ENCODE data around the gene SH2B2.
"Not testable (repeated sequence)": the region's sequence is repeated elsewhere in the genome, so short reads cannot be mapped to it uniquely, and the experiment has no call there.

The SH2B2 gene

DNA sequence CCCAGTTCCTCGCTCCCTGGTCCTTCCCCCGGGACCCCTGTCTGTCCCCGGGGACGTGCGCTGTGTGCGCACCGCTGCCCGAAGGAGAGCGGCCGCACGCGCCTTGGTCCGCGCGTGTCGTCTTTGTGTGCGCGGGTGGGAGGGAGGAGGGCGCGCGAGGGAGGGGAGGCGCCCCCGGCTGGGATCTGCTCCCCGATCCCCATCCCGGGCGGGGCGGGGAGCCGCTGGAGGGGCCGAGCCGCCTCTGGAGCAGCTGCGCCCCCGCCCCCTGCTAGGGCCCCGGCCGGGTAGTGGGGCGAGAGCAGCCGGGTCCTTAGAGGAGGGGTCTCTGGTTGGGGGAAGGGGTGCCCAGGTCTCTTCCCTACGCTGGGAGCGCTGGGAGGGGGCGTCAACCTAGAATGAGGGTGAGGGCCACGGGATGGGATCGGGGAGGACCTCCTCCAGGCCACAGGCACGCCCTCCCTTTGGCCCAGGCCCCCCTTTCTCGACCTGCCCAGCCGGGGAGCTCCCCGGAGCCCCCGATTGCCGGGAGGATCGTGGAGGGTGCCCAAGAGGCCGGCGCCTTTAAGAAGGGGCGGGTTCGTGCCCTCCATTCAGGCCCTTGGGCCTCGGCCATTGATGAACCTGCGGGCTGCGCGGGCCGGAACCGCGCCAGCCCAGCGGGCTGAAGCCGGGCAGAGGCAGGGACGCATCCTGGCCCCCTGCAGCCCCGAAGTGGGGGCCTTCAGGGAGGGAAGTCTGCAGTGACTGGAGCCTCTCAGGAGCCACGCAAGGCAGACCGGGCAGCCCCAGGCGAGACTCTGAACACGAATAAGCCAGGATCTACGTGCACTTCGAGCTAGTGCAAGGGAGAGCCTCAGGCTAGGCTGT lies 678 bp downstream of the SH2B2 start:
- DNase-seq = no peak

DNA sequence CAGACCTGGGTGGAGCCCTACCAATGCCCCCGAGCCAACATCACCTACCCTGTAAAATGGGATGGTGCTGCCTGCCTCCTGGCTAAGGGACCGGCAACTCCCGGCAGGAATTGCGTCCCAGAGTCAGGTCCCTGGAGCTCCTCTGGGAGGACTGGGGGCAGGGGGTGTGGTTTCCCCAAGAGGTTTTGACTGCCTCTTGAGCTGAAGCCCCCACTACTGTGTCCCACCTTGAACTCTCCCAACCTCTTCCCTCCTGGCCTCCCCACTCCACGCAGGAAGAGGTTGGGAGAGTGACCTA lies 1.3 kb downstream of the SH2B2 start:
- DNase-seq = no peak

DNA sequence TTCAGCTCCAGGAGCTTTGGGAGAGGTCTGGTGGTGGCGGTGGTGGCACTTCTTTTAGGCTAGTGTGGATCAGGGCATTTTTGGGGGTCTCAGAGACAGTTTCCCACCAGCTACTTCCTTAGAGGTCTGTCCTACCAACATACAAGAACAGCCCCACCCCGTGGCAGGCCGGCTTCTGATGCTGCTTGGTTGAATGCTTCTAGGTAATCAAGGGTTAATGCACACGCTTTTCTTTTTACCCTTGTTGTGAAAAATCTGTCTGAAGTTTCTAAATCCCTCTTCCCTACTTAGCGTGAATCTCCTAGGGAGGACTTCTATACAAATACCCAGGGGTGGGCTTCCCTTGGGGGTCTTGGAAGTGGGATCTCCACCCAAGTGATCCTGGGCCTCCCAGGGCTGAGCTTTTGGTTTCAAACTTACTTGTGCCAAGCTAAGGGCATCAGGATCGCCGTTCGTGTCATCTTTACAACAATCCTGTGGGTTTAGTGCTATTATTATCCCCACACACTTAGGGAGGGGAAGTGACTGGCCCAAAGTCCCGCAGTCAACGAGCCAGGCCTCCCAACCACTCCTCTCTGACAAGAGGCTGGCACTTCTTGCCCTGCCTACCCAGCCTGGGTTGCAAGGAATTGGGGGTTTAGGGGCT lies 1.7 kb downstream of the SH2B2 start:
- no peak for DNase-seq

DNA sequence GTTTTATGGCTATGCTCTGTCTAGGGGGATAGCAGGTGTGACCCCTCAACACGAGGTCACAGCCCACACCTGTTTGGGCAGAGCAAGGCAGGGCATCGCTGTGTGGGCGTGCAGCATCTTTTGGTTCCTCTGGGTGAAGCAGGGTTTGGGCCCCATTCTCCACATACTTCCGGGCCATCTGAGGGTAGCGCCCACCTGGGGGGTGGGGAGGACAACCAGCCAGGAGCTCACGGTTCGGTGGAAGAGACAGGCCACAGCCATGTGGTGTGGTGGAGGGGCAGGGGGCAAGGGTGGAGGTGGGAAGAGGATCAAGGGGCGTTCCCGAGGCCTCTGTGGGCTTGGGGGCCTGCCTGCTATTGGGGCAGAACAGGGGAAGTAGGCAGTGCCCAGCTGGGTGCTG lies 2.4 kb downstream of the SH2B2 start:
- no peak for DNase-seq

DNA sequence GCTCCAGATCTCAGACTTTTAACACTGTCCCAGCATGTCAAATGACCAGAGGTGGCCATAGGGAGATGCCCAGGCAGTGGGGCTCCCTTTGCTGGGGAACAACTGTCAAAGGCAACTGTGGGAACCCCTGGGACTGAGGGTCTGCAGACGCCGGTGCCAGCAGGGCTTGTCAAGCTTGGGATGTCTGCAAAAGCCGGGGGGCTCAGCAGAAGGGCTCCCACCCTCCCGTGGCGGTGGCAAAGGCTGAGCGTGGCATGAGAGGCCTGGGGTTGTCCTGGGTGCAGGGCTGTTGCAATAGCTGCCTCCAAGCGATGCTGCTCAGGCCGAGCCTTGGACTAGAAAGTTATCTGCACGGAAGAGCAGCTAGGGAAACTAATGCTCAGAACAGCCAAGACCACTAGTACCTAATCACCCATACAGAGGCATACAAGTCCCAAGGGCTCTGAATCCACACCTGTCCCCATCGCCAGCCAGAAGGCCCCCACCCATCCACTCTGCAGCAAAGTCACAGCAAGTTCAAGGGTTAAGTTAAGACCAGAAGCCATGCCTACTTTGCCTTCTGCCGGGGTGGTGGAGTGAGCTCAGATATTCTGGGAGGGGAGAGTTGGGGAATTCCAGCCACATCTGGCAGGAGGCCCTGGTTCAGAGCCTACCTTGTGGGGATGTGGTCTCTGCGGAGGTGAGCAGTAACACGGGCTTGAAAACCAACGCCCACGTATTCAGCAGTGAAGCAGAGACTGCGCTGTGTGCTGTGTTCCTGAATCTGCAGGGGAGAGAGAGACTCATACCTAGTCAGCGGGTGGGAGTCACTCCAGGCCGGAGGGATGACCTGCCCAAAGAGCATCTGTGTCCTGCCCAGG lies 4.6 kb downstream of the SH2B2 start:
- peak; percentile 26 to 40 for DNase-seq

DNA sequence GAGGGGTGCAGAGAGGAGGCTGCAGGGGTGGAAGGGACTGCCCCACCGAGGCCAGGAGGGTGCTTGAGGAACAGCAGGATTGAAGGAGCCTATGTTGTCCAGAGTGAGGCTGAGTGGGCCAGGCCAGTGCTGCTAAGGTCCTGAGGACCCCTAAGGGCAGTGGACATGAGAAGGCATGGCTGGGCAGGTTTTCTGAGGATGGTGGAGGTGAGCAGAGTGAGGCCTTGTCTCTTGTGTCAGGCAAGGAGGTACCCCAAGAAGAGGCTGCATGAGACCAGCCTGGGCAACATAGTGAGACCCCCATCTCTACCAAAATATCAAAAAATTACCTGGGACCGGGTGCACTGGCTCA lies 5.2 kb downstream of the SH2B2 start:
- no peak for DNase-seq

DNA sequence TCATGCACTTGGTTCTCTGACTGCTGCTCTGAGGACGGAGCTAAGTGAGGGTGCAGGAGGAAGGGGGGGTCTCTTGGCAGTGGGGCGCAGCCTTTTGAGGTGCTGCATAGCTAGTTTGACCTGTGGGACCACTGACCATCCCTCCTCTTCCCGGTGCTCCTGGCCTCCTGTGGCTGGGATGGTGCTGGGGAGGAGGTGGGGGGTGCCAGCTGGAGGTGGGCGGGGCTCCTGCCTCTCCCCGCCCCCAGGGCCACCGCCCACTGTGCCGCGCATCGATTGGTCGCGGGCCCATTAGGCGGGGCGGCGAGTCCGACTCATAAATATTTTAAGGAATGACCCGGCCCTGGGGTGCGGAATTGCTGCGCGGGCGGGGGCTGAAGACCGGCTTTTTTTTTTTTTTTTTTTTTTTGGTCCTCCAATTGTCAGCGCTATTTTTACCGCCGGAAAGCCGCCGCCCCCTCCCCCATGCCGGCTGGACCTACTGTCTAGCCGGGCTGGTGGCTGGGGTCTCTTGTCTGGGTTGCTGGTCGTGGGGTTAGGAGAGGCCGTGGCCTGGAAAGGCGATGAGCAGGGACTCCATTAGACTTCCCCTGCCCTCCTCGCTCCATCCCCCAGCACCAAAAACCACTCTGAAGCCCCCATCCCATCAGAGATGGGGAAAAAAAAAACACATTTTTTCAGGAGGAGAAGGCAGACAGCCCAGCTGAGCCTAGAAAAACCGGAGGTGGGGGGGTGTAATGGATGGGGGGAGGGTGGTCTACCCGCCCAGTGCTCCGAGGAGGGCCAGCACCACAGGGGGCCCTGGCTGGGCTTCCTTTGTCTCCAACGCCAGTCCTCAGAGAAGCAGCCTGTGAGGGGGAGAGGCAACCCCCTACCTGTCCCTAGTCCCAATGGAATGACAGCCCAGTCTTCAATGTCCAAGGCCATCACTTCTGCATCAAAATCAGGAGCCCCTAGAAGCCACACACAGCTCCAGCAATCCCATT lies 6.4 kb downstream of the SH2B2 start:
- no peak for DNase-seq

DNA sequence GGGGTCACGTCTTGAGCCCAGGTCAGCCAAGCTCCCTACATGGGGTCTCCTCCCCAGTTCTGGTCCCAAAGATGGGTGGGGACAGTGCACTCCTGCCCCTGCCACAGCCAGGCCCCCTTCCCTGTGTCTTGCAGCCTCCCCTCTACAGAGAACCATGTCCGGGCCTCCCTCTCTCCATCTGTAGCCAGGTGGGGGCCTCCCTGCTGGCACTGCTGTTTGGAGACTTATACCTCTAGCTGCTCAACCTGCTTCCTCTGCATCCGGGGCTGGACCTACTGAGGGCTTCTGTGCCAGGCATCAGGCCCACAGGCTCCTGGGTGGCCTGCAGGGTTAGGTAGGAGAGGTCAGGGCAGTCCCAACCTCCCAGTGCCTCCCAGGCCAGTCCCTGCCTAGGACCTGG lies 7.9 kb downstream of the SH2B2 start:
- DNase-seq = no peak

DNA sequence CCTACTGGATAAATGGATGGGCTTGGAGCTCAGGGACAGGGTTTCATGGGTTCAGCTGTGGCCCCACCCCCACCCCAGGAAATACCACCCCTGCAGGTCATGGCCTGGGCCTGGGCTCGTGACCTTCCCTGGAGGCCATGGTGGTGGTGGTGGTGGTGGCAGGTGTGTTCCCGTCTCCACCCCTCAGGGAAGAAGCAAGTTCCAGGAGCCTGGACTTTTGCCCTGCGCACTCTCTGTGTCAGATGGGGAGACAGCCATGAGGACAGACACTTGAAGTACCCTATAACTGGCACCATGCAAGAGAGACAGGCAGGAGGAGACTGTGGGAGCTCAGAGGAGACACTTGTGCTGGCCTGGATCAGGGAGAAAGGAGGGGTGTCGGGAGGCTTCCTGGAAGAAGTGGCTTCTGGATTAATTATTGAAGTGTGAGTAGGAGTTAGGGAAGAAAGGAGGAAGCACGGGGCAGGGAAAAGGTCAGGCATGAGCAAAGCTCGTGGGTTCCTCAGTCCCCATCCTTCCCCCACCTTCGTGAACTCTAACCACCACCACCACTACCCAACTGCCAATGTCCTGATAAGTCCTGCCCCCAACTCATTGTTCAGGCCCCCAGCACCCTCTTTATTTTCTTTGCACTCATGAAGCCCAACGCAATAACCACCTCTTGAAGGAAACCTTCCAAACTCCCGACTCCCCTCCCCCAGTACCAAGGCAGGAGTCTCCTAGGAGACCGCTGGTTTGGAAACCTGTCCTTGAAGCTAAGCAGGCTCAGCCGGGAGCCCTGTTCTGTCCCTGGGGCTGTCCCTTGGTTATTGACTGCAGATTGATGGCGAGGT lies 8.9 kb downstream of the SH2B2 start:
- DNase-seq = no peak

DNA sequence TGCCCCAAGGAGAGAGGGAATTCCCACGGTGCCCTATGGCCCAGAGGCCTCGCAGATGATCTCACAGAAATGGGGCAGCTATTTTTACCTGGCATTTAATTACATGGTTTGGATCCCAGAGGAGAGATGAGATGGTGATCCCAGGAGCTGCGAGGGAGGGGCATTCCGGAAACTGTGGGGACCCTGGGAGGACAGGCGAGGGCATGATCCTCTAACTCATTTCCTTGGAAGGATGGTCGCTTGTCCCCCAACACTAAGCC lies 9.4 kb downstream of the SH2B2 start:
- no peak for DNase-seq

DNA sequence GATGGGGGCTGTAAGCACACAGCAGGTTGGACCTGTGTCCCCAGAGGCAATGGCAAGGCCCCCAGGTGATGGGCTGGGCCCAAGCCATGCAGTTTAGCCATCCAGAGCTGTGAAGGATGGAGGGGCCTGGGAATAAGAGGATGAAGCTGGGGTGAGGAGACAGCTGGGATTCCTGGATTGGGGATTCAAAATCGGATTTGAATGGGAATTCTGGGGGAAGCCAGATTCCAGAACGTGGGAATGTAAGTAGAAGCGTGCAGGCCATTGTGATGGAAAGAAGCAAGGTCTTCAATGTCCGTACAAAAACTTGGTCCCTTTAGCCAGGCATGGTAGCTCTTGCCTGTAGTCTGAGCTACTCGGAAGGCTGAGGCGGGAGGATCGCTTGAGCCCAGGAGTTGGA lies 9.8 kb downstream of the SH2B2 start:
- DNase-seq = no peak

DNA sequence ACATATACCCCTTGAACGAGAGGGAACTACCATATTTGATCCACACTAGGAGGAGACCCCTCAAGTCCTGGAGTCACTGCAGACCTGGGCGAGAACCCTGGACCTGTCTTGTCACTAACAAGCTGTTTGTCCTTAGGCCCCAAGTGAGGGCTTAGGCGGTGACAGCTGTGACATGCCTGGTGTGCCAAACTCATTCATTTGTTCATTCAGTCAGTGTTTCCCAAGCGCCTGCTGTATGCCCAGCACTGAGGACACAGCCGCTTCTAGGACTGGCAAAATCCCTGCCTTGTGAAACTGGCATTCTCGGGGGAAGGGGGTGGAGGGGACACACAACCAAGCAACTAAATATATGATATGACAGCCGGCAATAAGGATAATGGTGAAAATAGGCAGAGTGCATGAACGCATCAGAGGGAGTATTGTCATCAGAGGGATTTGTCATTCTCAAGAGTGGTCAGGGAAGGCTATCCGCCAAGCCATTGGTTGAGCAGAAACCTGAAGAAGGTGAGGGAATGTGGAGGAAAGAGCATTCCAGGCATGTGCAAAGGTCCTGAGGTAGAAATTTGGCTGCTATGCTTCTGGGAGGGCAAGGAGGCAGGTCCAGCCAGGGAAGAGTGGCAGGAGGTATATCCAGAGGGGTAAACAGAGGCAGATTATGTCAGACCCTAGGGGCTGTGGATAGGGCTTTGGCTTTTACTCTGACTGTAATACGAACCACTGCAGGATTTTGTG lies 11.0 kb downstream of the SH2B2 start:
- no peak for DNase-seq

DNA sequence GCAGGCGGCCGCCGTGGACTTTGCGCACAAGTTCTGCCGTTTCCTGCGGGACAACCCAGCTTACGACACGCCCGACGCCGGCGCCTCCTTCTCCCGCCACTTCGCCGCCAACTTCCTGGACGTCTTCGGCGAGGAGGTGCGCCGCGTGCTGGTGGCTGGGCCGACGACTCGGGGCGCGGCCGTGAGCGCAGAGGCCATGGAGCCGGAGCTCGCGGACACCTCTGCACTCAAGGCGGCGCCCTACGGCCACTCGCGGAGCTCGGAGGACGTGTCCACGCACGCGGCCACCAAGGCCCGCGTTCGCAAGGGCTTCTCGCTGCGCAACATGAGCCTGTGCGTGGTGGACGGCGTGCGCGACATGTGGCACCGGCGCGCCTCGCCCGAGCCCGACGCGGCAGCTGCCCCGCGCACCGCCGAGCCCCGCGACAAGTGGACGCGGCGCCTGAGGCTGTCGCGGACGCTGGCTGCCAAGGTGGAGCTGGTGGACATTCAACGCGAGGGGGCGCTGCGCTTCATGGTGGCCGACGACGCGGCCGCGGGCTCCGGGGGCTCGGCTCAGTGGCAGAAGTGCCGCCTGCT lies 14.1 kb downstream of the SH2B2 start:
- no peak for DNase-seq

DNA sequence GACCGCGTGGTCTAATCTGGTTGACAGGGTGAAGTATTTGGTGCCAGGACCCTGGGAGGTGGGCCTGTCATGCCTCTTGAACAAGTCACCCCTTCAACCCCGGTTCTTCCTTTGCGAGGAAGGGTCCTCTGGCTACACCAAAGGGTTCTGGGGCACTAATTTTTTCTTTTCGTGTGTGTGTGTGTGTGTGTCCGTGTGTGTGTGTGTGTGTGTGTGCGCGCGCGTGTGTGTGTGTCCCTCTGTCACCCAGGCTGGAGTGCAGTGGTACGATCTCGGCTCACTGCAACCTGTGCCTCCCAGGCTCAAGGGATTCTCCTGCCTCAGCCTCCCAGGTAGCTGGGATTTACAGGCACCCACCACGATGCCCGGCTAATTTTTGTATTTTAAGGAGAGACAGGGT lies 14.7 kb downstream of the SH2B2 start:
- not testable (repeated sequence) for DNase-seq

DNA sequence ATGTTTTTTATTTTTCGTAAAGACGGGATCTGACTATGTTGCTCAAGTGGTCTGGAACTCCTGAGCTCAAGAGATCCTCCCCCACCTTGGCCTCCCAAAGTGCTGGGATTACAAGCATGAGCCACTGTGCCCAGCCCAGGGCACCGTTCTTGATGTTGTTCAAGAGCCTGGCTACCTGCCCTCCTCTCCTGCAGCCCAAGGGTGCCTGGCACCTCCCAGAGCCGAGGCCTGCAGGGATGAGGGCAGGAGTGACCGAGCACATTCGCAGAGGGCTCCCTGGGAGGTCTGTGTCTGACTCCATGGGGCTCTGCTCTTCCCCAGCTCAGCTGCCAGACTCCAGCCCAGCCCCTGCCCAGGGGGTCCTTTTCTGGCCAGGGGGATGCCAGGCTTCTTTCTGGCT lies 15.4 kb downstream of the SH2B2 start:
- DNase-seq = no peak

DNA sequence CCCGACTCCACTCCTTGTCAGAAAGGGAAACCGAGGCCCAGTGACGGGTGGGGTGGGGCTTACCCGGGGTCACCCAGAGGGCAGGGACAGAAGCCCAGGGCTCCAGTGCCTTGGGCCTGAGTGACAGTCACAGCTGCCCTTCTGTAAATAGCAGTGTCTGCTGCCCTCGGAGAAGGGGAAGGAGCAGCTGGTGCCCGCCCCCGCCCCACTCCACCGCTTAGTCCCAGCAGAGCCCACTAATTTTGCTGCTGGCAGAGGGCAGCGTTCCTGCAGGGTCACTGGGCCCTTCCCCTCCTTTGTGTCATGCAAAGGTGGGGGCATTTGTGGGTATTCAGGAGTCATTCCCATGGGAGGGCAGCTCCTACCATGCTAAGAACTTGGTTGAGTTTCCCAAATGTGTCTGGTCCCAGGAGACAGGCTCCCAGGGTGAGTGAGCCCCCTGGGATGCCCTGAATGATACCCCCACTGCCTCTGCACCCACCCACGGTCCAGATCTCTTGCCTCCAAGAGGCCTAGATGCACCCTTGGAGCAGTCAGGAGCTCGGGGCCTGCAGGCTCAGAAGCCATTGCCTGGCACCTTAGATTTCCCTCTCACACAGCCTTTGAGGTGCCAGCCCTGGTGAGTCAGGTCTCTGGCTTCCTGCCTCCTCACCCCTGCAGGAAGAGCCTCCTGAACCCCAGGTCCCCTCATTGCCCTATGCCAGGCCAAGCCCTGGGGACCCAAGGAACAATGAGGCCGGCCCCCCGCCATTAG lies 17.2 kb downstream of the SH2B2 start:
- DNase-seq = no peak

DNA sequence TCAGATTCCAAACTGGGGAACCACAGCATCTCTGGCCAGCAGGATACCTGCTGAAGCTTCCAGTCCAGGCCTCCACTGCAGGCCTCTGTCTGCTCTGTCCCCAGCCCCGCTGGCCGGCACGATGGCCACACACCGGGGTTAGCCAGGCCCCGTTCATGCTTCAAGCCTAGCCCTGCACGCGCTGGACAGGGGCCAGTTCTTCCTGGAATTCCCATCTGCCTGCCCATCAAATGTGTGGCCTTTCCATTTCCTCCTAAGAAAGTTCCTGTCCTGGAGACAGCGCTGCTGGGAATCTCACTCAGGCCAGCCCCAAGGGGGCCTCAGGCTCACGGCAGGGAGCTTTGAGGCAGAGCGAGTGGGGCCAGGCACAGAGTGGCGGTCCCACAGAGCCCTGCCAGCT lies 18.0 kb downstream of the SH2B2 start:
- DNase-seq = no peak

DNA sequence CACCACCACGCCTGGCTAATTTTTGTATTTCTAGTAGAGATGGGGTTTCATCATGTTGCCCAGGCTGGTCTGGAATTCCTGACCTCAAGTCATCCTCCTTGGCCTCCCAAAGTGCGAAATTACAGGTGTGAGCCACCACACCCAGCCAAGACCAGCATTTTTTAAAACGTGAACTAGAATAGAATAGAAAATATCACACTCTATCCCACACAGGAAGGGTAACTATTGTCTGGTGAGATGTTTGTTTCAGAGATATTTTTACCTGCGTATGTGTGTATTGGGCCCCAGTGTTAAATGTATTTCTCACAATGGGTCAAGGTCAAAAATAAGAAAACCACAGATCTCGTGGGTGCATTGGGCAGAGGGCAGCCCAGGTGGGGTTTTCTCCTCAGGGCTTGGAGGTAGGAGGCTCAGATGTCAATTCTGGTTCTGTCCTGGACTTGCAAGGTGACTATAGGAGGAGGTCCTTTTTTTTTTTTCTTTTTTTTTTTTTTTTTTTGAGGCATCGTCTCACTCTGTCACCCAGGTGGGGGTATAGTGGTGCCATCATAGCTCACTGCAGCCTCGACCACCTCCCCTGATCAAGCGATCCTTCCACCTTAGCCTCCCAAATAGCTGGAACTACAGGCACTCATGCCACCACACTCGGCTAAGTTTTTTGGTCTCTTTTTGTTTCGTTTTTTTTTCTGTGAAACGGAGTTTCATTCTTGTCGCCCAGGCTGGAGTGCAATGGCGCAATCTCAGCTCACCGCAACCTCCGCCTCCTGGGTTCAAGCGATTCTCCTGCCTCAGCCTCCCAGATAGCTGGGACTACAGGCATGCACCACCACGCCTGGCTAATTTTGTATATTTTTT lies 19.0 kb downstream of the SH2B2 start:
- no peak for DNase-seq

Data from activated CD4-positive, alpha-beta T cell treated with anti-CD3 and anti-CD28 coated beads, Interleukin-2, amount 50 U/mL, for 4 hours (primary cell).